Sciatic nerve (tissue), 2 donors: Measurements from ENCODE around the gene CENPX. TPM values are rescaled to one million over a fixed set of nuclear protein-coding genes. Genes with fewer than 3 reads are reported as not detected.

ENCODE experiments used
- ATAC-seq: fragments of 200-7000 bp; cut with Tn5 transposase; one replicate; pipeline ENCODE4 v1.9.1; 2020; ENCODE audit warnings: mild to moderate bottlenecking, moderate library complexity
- DNase-seq: peaks from one replicate; pipeline ENCODE4 v3.0.0-alpha.2; 2020; ENCODE audit warnings: low spot score
- intact Hi-C: fragments of 100-400 bp; cut with DNase I; formaldehyde crosslinking; loops from one replicate; pipeline ENCODE4 v1.14.2; 2022
- total RNA-seq: library from RNA; stranded (reverse); fragmentation: NEBNext Ultra II Directional; extraction: Animal tissue kit (Norgen Biotek cat#: 25700); gene quantifications from one replicate; pipeline ENCODE4 v1.2.1, GENCODE V29; 2021
- donor health status: DM: no; HTN: no; CAD: no.
- donor health status: DM: no; HTN: no; CAD: no.

Gene CENPX
- total RNA-seq, 1 donor from 2014 or later: 33.6 TPM

DNA sequence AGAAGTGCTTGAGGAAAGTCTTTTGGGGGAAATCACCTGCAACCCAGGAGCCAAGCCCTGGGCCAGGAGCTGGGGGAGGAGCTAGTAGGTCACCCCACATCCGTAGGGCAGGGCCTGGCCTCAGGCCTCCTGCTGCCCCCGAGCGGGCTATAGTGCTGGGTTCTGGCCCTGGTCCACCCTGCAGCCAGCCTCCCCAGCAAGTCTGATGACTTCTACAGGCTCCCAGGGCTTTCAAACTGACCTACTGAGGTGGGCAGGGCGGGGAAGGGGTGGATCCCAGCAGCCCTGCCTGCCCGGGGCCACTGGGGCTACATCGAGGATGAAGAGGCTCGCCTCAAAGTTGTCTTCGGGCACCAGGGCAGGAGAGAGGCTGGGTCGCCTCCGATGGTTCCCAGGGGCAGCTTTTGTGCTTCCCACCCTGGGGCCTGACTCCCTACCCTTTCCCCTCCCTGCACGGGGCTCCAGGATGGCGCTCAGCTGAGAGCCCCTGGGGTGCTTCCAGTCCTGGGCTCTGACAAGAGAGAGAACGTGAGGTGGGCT lies 5.0 kb downstream of the CENPX start:
- no peak for DNase-seq
- ATAC-seq: no peak
- intact Hi-C loops: no loop called here

DNA sequence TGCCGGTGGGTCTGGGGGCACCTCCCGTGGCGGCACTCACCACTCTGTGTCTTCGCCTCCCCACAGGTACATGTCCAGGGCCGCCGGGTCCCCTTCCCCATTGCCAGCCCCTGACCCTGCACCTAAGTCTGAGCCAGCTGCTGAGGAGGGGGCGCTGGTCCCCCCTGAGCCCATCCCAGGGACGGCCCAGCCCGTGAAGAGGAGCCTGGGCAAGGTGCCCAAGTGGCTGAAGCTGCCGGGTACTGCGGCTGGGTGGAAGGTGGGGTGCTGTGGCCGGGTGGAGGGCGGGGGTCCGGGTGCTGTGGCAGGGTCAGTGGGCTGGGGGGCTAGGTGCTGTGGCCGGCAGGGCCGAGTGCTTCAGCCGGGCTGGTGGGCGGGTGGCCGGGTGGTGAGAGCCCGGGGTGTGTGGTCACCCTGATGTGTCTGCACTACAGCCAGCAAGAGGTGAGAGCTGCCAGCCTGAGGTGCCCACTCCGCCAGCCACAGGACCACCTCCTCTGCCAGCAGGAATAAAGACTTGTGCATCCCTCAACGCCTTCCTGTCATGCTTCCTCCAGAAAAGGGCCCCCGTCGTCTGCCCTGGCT lies 5.7 kb downstream of the CENPX start:
- intact Hi-C loops: no loop called here
- no peak for ATAC-seq
- DNase-seq: no peak

DNA sequence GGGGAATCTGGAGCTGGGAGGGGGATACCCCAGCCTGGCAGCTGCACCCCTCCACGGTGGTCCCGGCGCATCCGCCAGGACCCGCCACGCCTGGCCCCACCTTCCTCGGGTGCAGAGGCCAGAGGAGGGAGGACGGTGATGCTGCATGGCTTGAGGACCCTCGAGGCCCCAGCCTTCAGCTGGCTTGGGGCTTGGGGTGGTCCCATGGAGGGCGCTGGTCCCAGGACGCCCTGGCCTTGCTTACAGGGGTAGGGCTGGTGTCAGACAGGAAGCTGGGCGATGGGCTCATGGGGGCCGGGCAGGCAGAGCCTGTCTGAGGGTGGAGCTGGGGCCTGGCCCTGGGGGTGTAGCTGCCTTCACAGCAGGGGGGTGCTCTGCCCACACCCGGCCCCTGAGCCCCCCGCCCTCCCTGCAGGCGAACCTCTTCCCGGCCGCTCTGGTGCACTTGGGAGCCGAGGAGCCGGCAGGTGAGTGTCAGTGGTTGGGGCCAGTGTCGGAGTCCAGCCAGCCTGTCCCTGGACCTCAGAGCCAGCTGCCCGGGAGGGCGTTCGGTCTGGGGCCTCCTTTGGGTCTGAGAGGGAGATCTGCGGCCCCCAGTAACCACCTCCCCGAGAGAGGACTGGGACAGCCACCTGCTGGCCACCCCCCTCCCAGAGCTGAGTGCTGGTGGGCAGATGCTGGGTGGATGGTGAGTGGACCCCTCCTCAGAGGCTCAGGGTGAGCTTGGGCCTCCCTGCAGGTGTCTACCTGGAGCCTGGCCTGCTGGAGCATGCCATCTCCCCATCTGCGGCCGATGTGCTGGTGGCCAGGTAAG lies 6.4 kb downstream of the CENPX start:
- intact Hi-C loops: no loop called here
- no peak for ATAC-seq
- DNase-seq: no peak

DNA sequence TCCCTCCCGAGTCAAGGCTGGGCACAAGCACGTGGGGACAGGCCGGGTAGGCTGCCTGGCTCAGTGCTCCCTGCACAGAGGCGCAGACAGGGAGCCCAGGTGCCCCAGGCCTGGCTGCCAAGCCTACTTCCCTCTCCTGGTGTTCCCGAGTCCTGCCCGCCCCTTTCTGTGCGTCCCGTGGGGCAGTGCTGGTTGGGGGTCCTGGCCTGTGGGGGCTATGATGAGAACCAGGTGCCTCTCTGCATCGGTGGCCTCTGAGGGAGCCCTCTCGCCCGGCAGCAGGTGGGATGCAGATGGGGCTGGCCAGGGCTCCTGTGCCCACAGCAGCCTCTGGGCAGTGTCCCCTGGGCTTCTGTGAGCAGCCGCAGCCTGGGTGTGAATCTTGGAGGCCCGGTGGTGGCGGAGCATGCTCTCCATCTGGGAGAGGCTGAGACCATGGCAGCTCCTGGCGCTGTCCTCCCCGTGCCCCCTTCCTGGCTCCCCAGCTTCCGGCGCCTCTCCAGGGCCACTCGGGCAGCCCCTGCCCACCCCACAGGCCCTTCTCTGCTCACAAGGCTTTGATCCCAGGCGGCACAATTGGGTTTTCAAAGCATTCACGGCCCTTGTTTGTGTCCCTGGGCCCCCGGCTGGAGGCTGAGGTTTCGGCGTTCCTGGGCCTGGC lies 7.2 kb downstream of the CENPX start:
- ATAC-seq (no peak), DNase-seq (no peak)
- intact Hi-C loops: no loop called here

DNA sequence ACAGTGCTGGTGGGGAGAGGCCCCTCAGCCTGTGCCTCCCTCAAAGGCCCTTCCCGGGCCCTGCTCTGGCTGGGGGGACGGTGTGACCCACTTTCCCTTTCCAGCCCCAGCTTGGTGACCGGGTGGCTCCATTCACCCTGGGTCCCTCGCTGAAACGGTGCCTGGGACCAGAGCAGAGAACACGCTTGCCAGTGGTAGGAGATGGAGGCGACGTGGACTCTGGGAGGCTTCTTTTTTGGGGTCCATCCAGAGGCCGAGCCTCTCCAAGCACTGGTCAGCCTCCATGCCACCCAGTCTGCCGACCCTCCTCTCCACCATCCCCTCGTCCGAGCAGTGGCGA lies 7.7 kb downstream of the CENPX start:
- intact Hi-C loops: no loop called here
- DNase-seq: no peak
- ATAC-seq: no peak

DNA sequence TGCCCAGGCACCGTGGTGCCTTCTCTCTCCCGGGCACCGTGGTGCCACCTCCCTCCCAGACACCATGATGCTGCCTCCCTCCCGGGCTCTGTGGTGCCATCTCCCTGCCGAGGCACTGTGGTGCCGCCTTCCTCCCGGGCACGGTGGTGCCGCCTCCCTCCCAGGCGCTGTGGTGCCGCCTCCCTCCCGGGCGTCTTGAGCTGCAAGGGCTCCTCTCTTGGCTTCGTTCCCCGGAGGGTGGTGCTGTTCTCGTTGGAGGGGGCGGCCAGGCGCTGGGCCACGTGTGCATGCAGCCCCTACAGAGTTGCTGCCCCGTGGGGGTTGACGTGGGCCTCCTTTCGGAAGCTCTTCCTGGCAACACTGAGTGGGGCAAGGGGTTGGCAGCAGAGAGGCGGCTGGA lies 8.2 kb downstream of the CENPX start:
- ATAC-seq (no peak), DNase-seq (no peak)
- intact Hi-C loops: no loop called here

DNA sequence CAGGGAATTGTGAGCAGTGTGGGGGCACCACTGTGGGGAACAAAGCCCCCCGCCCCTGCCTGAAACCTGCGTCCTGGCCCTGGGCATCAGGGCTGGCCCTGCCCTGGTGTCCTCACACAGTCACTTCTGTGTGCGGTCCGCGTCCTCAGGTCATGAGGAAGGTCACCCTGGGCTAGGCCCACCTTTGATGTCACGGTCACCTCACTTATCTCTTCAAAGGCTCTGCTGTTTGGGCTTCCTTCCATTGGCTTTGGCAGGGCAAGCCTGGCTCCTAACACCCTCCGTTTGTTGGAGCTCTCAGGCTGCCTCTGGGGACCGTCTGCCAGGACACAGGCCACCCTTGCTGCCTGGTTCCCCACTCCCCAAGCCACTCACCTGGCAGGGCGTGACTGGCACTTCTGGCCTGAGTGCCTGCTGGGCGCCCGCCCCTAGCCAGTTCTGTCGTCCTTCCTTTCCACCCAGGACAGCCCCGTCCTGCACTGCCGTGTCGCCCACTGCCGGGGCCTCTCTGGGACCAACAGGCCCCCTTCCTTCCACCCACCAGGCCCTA lies 8.8 kb downstream of the CENPX start:
- intact Hi-C loops: no loop called here
- ATAC-seq (no peak), DNase-seq (no peak)

DNA sequence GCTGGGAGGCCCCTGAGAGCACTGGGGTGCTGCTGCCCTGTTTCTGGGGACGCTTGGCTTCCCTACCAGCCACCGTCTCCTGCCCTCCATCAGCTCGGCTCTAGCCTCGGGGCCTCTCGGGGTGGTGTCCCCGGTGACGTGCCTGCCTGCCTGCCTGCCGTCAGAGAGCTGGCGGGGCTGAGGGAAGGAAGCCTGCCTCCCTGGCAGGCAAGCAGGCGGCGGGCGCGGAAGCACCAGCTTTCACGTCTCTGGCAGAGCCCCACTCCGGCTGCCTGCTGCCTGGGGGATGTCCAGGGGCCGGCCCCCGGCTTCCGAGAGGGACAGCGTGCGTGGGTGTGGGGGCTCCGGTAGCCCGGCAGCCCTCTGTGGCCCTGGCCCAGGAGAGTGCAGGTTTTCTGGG lies 9.3 kb downstream of the CENPX start:
- no peak for DNase-seq
- intact Hi-C loops: no loop called here
- ATAC-seq: no peak

DNA sequence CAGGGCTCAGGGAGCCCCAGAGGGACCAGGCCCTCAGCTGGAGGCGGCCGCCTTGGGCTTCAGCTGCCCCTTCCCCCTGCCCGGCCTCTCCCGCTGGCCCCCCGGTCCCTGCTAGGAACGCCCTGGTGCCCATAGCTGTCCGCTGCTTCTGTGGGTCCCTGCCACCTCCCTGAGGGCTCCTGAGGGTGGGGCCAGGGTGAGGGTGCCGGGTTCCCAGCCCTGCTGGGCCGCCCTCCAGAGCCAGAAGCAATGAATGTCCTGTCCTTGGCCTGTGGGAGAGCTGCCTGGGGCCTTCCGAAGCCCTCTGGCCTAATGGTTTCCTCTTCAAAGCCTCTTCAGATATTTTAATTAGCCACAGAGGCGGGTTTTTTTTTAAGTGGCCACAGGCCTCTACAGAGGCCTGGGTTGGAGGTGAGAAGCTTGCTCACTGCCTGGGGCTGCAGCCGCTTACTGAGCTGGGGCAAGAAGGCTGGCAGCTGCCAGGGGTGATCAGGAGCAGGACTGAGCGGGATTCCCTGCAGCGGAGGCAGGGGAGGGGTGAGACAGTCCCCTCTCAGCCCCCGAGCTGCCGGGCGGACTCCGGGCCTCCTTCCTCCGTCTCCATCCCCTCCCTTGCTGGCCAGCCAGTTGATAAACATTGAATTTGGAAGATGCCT lies 9.9 kb downstream of the CENPX start:
- intact Hi-C loops: no loop called here
- ATAC-seq (no peak), DNase-seq (no peak)

DNA sequence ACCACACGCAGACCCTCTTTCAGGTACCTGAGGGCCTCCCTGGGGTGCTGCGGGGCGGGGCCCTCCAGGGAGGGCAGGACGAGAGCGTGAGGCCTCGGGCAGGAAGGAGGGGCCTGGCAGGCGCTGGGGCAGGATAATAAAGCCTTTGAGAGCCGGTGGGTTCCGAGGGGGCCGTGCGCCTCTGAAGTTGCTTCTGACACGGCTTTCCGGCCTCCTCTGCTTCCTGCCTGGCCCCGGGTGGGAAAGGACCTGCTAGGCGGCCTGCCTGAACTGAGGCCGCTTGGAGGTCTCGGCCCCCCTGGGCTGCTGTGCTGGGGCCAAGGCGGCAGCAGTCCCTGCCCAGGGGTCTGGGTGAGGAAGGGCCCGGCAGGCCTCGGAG lies 10.4 kb downstream of the CENPX start:
- intact Hi-C loops: no loop called here
- no peak for ATAC-seq
- no peak for DNase-seq

DNA sequence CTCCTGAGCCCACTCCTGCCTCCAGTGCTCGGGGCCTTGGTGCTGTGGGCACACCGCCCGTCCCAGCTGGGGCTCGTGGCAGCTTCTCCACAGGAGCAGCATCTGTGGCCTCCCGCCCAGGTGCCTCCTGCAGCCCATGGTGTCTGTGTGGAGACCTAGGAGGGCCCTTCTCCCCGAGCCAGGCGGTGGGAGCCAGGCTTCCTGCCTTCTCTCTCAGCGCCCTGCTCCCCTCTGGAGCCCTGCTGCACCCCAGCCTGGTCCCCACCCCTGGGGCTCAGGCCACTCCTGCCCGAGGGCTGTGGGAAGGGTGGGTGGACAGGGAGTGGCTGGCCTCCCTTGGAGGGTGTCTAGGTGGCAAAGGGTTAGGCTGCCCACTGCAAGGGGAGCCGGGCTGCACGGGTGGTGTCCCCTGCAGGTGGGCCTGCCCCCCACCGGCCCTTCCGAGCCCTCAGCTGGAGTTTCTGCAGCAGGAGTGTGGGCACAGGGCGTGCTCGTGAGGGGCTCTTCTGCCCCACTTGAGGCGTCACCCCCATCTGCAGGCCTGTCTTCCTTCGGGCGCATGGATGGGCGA lies 11.0 kb downstream of the CENPX start:
- DNase-seq (no peak), ATAC-seq (no peak)
- intact Hi-C loops: no loop called here

DNA sequence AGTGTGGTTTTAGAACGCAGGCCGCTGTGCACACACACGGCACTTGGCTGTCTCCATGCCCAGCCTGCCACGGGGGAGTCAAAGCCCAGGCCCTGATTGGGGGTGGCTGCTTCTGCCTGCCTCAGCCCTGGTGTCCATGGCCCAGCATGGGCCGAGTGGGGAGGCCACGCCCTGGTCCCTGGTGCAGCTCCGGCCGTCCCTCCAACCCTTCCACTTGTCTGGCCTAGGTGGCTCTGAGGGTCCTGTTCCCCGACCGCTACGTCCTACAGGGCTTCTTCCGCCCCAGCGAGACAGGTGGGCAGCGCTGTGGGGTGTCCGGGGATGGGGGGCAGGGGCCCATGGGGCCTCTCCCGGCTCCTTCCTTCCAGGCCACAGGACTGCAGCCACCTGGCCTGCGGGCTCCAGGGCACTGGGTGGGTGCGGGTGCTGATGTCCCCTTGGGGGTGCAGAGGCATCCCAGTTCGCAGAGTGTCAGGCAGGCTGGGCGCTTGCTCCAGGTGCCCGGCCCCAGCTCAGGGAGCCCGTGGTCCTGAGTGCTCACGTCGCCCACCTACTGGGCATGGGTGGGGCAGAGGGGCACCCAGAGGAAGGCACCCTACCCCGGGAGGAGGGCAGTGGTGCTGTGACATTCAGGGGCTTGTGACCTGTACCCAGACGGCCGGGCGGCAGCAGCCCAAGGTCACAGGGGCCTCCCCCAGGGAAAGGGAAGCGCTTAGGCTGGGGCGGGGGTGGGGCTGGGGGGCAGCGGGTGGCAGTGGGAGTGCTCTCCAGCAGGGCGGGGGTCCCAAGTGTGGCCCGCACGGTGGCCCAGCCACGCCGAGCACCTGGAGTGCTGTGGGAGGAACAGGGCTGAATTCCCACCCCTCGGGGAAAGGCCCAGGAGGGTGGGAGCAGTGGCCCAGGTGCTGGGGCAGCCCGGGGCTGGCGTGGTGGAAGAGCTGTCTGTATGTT lies 11.8 kb downstream of the CENPX start:
- DNase-seq (no peak), ATAC-seq (no peak)
- intact Hi-C loops: no loop called here

DNA sequence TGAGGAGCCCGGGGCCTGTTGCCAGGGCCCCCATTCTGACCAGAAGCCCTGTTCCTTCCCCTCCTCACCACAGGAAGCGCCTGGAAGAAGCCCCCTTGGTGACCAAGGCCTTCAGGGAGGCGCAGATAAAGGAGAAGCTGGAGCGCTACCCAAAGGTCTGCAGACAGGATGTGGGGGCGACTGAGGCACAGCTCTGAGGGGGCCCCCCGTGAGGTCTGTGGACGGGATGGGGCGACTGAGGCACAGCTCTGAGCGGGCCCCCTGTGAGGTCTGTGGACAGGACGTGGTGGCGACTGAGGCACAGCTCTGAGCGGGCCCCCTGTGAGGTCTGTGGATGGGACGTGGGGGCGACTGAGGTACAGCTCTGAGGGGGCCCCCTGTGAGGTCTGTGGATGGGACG lies 13.3 kb downstream of the CENPX start:
- no peak for ATAC-seq
- DNase-seq: no peak
- intact Hi-C loops: loop anchor here (1.0 kb wide), 1 partner anchor 22 kb away; the partner anchor contains the start of gene RAC3

DNA sequence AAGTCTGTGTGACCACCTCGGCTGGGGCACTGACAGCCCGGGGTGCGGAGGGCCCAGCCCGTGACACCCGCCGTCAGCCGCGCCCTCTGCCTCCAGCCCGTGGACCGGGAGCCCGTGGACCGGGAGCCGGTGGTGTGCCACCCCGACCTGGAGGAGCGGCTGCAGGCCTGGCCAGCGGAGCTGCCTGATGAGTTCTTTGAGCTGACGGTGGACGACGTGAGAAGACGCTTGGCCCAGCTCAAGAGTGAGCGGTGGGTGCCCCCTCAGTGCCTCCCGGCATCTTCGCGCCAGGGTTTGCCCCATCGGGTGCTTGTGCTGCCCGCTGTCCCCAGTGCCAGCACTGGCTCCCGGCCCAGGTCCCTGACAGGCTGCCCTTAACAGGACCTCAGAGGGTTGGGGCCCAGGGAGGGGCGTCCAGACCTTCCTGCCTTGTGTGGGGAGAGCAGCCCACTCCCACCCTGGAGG lies 13.7 kb downstream of the CENPX start:
- DNase-seq (no peak), ATAC-seq (no peak)
- intact Hi-C loops: loop anchor here (1.0 kb wide), 1 partner anchor 22 kb away; the partner anchor contains the start of gene RAC3

DNA sequence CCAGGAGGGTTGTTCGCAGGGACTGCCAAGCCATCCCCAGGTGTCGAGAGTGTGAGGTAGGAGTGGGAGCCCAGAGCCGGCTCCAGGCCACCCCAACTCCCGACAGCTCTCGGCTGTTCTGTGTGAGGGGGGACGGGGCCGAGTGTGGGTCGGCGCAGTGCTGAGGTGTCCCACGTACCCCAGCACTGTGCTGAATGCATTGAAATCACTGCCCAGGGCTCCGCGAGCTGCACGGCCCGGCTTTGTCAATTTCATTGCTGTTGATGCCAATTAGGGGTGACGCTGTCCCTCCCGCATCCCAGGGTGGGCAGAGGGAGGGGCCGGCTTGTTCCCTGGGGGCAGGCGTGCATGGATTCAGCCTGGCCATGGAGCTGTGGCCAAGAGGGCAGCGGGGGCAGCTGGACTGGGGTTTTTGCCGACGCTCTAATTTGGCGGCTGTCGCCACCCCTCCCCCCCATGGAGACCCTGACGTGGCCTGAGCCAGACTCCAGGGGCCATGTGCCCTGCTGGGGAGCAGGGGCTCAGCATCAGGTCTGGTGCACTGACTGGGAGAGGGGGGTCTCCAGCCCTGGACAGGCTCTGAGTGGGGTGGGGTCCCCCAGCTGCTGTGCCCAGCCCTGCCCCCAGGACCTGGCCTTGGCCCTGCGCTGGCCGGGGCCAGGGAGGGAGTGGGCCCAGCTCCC lies 14.3 kb downstream of the CENPX start:
- intact Hi-C loops: no loop called here
- ATAC-seq (no peak), DNase-seq (no peak)

DNA sequence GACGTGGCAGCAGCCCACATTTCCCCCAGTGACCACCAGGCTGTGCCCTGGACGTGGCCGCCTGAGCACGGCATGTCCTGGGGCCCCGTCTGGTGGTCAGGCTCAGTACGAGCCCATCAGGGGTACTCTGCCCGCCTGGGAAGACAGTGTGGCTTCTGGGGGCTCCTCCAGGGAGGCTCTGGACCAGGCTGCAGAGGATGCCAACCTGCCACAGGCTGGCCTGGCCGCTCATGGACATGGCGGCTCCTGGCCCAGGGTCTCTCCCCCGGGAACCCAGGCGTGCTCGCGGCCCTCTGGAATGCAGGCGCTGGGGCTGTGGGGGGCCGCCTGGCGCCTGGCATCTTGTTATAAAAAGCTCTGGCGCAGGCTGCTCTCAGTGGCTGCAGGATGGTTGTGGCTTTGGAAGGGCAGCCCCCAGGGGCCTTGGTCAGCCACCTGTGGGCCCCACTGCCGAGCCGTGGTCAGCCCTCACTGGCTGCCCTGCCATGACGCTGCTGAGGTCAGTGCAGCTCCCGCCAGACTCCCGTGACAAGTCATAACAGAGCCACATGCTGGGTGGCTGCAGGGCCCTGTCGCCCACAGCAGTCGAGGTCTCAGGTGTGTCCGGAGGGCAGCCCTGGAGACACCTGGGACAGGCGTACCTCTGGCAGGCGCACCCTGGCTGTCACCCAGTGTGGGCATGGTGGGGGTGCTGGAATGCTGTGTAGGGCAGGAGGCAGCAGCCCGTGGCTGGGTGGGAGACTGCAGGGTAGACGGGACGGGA lies 15.0 kb downstream of the CENPX start:
- intact Hi-C loops: no loop called here
- DNase-seq: no peak
- ATAC-seq: no peak

DNA sequence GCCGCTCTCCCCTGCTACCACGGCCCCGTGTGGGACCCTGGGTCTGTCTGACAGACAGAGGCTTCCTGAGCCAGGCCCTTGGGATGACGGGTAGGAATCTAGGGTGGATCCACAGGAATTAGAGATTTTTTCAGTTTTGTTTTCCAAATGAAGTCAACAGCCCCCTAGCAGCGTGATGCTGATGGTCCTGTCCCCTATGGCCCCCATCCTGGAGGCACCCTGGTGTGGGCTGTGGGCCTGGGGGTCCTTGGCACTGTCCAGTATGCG lies 15.5 kb downstream of the CENPX start:
- intact Hi-C loops: no loop called here
- no peak for ATAC-seq

More for the DNA sequence above, 15.5 kb downstream of the CENPX start:
- DNase-seq: no peak
